HCT116 (cell line): ENCODE results near the gene NIF3L1. TPM values are rescaled to one million over a fixed set of nuclear protein-coding genes. Genes with fewer than 3 reads are reported as not detected.

Experiments
- ATAC-seq: fragments of 200-7000 bp; cut with Tn5 transposase; 2 replicates; pipeline ENCODE4 v1.9.1; 2020; ENCODE audit warnings: mild to moderate bottlenecking, moderate library complexity
- BruUV-seq: library from RNA; stranded (reverse); fragments of 400-500 nt; replicated peaks from 2 replicates; lab custom pipeline; 2021; lab: Mats Ljungman, UMichigan
- CTCF ChIA-PET: fragments of 300-600 bp; sonication (Branson Sonifier 250); formaldehyde crosslinking; loops from one replicate; lab custom pipeline; 2021; ENCODE audit warnings: antibody characterized with exemption; lab: Charles Lee
- POLR2A ChIA-PET: fragments of 300-600, 350-600 bp; sonication (Branson Sonifier 250); formaldehyde crosslinking; loops from one replicate; lab custom pipeline; 2021; ENCODE audit warnings: antibody characterized with exemption; lab: Charles Lee
- RAD21 ChIA-PET, 2 experiments: fragments of 300-600 bp; sonication (Branson Sonifier 250); formaldehyde crosslinking; loops; one replicate each; lab custom pipeline; 2023; ENCODE audit warnings: low total read pairs in 2 of 2; ENCODE audit not compliant: uncharacterized antibody in 2 of 2, unreplicated experiment in 2 of 2, low non-redundant PET in 1 of 2; lab: Charles Lee
- DNase-seq: peaks from one replicate; pipeline ENCODE4 v3.0.0-alpha.2; 2010; ENCODE audit warnings: low read depth, low spot score
- H2AFZ ChIP-seq: fragments of 200-600 bp; shearing (Covaris generic), sonication (generic); 2 replicates; pipeline ENCODE4 v1.6.1; 2017; ENCODE audit warnings: low read depth, mixed run types, mixed read lengths, antibody characterized with exemption, low read length; ENCODE audit not compliant: poor library complexity, severe bottlenecking
- H3K27ac ChIP-seq: 2 replicates; pipeline ENCODE4 v1.5.1; 2012; ENCODE audit warnings: low read depth, low read length
- H3K27me3 ChIP-seq: fragments of 200-600 bp; sonication (generic); 2 replicates; pipeline ENCODE4 v1.6.1; 2016; ENCODE audit warnings: mixed run types, low read length, mixed read lengths; ENCODE audit not compliant: insufficient read depth
- H3K36me3 ChIP-seq, 2 experiments: fragments of 200-500 bp in 1 of 2; fragments of 200-600 bp in 1 of 2; sonication (Bioruptor generic) in 1 of 2; sonication (generic) in 1 of 2; 2 replicates each; pipeline versions ENCODE4 v1.5.1 to v1.6.1; 2014 to 2016; ENCODE audit warnings: low read length in 2 of 2, inconsistent platforms in 1 of 2, mixed read lengths in 1 of 2, mixed run types in 1 of 2; ENCODE audit not compliant: insufficient read depth in 2 of 2, control insufficient read depth in 1 of 2
- H3K4me1 ChIP-seq, 2 experiments: fragments of 200-600 bp in 1 of 2; sonication (generic) in 1 of 2; 2 replicates each; pipeline versions ENCODE4 v1.5.1 to v1.6.1; 2012 to 2017; ENCODE audit warnings: low read length in 2 of 2, inconsistent platforms in 1 of 2, mild to moderate bottlenecking in 1 of 2, mixed read lengths in 1 of 2, mixed run types in 1 of 2, moderate library complexity in 1 of 2; ENCODE audit not compliant: insufficient read depth in 2 of 2, control insufficient read depth in 1 of 2
- H3K4me2 ChIP-seq: fragments of 200-600 bp; sonication (generic); 2 replicates; pipeline ENCODE4 v1.6.1; 2017; ENCODE audit warnings: mixed run types, low read length, mixed read lengths
- H3K4me3 ChIP-seq, 2 experiments: fragments of 200-600 bp in 1 of 2; sonication (generic) in 1 of 2; replicated peaks in 1 of 2; 2 replicates each; pipeline ENCODE4 v1.5.1; 2011 to 2016; ENCODE audit warnings: low read length in 2 of 2, control low read depth in 1 of 2, low read depth in 1 of 2, mild to moderate bottlenecking in 1 of 2, mixed read lengths in 1 of 2, mixed run types in 1 of 2
- H3K79me2 ChIP-seq: fragments of 200-600 bp; sonication (generic); 2 replicates; pipeline ENCODE4 v1.6.1; 2017; ENCODE audit warnings: mild to moderate bottlenecking, mixed run types, low read length, moderate library complexity, mixed read lengths; ENCODE audit not compliant: insufficient read depth
- H3K9ac ChIP-seq: fragments of 200-600 bp; sonication (generic); 2 replicates; pipeline ENCODE4 v1.6.1; 2016; ENCODE audit warnings: low read length, mixed read lengths
- H3K9me2 ChIP-seq: fragments of 200-600 bp; sonication (generic), shearing (Covaris generic); 2 replicates; pipeline ENCODE4 v1.6.1; 2017; ENCODE audit warnings: mixed run types, mild to moderate bottlenecking, moderate library complexity; ENCODE audit not compliant: insufficient read depth
- H3K9me3 ChIP-seq, 2 experiments: fragments of 200-500 bp in 1 of 2; fragments of 200-600 bp in 1 of 2; sonication (Bioruptor generic) in 1 of 2; sonication (generic) in 1 of 2; 2 replicates each; pipeline ENCODE4 v1.6.1; 2014 to 2017; ENCODE audit warnings: low read length in 2 of 2, mixed read lengths in 2 of 2, inconsistent platforms in 1 of 2, low read depth in 1 of 2, mild to moderate bottlenecking in 1 of 2, mixed run types in 1 of 2, moderate library complexity in 1 of 2; ENCODE audit not compliant: control insufficient read depth in 1 of 2, insufficient read depth in 1 of 2
- H4K20me1 ChIP-seq: fragments of 200-600 bp; sonication (generic), shearing (Covaris generic); 2 replicates; pipeline ENCODE4 v1.6.1; 2017; ENCODE audit warnings: mixed run types, mild to moderate bottlenecking, moderate library complexity; ENCODE audit not compliant: insufficient read depth
- ATF3 ChIP-seq: IDR thresholded peaks from 2 replicates; pipeline ENCODE4 v1.6.1; 2012
- CBX3 ChIP-seq: IDR thresholded peaks from 2 replicates; pipeline ENCODE4 v1.6.1; 2012; ENCODE audit warnings: low read depth
- EGR1 ChIP-seq: IDR thresholded peaks from 2 replicates; pipeline ENCODE4 v1.6.1; 2012; ENCODE audit warnings: low read depth
- ELF1 ChIP-seq: IDR thresholded peaks from 2 replicates; pipeline ENCODE4 v1.6.1; 2012; ENCODE audit warnings: low read depth, borderline replicate concordance
- EZH2 ChIP-seq: fragments of 200-600 bp; sonication (generic); IDR thresholded peaks from 2 replicates; pipeline ENCODE4 v1.6.1; 2017; ENCODE audit warnings: antibody characterized with exemption, mixed run types
- EZH2phosphoT487 ChIP-seq: fragments of 200-600 bp; IDR thresholded peaks from 2 replicates; pipeline ENCODE4 v1.6.1; 2018; ENCODE audit warnings: antibody characterized with exemption, borderline replicate concordance
- JUND ChIP-seq: IDR thresholded peaks from 2 replicates; pipeline ENCODE4 v1.6.1; 2012
- MAX ChIP-seq: IDR thresholded peaks from 2 replicates; pipeline ENCODE4 v1.6.1; 2012
- RAD21 ChIP-seq: IDR thresholded peaks from 2 replicates; pipeline ENCODE4 v1.6.1; 2012; ENCODE audit warnings: low read depth, mild to moderate bottlenecking
- REST ChIP-seq: IDR thresholded peaks from 2 replicates; pipeline ENCODE4 v1.6.1; 2012; ENCODE audit warnings: low read depth
- SRF ChIP-seq: IDR thresholded peaks from 2 replicates; pipeline ENCODE4 v1.6.1; 2012; ENCODE audit warnings: low read depth
- TCF7L2 ChIP-seq: IDR thresholded peaks from 2 replicates; pipeline ENCODE4 v1.7.0; 2011; ENCODE audit warnings: borderline replicate concordance, inconsistent platforms; ENCODE audit not compliant: insufficient read depth, insufficient read length; ENCODE audit errors: extremely low read depth
- YY1 ChIP-seq: IDR thresholded peaks from 2 replicates; pipeline ENCODE4 v1.6.1; 2011; ENCODE audit warnings: low read length, low read depth, moderate library complexity, mild to moderate bottlenecking; ENCODE audit not compliant: insufficient replicate concordance; ENCODE audit errors: extremely low read depth
- ZBTB33 ChIP-seq: IDR thresholded peaks from 2 replicates; pipeline ENCODE4 v1.6.1; 2011; ENCODE audit warnings: mild to moderate bottlenecking, low read length, moderate library complexity; ENCODE audit not compliant: insufficient replicate concordance; ENCODE audit errors: extremely low read depth
- ZFX ChIP-seq: fragments of 450-650 bp; IDR thresholded peaks from 2 replicates; pipeline ENCODE4 v1.6.1; 2017
- intact Hi-C: fragments of 100-400 bp; cut with micrococcal nuclease; formaldehyde crosslinking; loops from 2 replicates; pipeline ENCODE4 v1.10.0; 2022
- total RNA-seq: library from RNA; stranded (reverse); gene quantifications from one replicate; pipeline ENCODE4 v1.2.1, GENCODE V29; 2021; ENCODE audit not compliant: unreplicated experiment

Gene NIF3L1
- total RNA-seq, 1 experiment from 2014 or later = 44.7 TPM

GRCh38 chr2:200852605-200853004 lies 36.6 kb upstream of the NIF3L1 start (continued):
- TF ChIP-seq EZH2phosphoT487 (no peak), JUND (no peak), EZH2 (no peak), ELF1 (no peak), TCF7L2 (no peak), RAD21 (no peak), YY1 (no peak)

- RAD21 ChIA-PET = no interaction called here
- CTCF ChIA-PET = no interaction called here
- Histone ChIP-seq H4K20me1 (0 out of 2 replicates have a peak, but pooled peaks cover 8% of the 10 kb centered on the region), H2AFZ (no peak overlapping the region), H3K27me3 (no peaks in the 10 kb centered on the region), H3K4me2 (no peak overlapping the region), H3K9ac (no peak overlapping the region), H3K27ac (no peak overlapping the region), H3K4me1 (peaks cover 0 to 3% of the 10 kb centered on the region in 2 experiments; a peak in 1 of 4 replicates), H3K36me3 (peaks cover 81 to 90% of the 10 kb centered on the region in 2 experiments), H3K9me3 (no peaks in the 10 kb centered on the region), H3K79me2 (peaks cover 58% of the 10 kb centered on the region), H3K4me3 (no peak overlapping the region), H3K9me2 (no peaks in the 10 kb centered on the region)
- POLR2A ChIA-PET = no interaction called here
- intact Hi-C loops = no loop called here
- BruUV-seq = no TSS peak
- TF ChIP-seq EZH2 (no peak), CBX3 (no peak), REST (no peak), SRF (no peak), MAX (no peak), EGR1 (no peak), ZBTB33 (no peak), YY1 (no peak), ZFX (no peak), ATF3 (no peak), TCF7L2 (no peak)
- DNase-seq (no peak), ATAC-seq (no peak)
Observed at GRCh38 chr2:200856806-200857205, 32.4 kb upstream of the NIF3L1 start.
